LNCAP (cell line): ENCODE data around the gene TGFBR3L.
A peak's percentile ranks its signal among the peaks of the same experiment; 100 is the strongest.

ENCODE experiments used
- TF ChIP-seq, protein P1 (sequence below): fragments of 450-650 bp; IDR thresholded peaks from 2 replicates; pipeline ENCODE4 v1.5.1; 2017; ENCODE audit warnings: mild to moderate bottlenecking

Gene TGFBR3L

DNA sequence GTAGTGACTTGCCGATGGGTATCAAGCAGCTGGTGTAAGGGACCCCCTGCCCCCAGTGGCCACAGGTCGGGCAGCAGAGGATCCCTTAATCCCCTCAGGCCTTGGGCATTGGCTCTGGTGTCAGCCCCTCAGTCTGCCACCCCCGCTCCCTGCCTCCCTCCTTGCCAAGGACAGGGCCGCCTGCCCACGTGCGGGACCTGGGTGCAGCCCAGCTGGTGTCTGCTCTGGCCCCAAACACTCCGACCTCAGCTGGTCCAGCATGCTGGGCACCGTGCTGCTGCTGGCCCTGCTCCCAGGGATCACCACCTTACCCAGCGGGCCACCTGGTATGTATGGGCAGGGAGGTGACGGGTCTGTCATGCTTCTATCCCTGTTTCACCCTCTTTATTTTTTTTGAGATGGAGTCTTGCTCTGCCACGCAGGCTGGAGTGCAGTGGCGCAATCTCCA, at the start of gene TGFBR3L:
Gene TGFBR3L, plus strand, starts transcription at position 233 of the 448 bp plus-strand sequence.
- TF ChIP-seq, protein P1, sequence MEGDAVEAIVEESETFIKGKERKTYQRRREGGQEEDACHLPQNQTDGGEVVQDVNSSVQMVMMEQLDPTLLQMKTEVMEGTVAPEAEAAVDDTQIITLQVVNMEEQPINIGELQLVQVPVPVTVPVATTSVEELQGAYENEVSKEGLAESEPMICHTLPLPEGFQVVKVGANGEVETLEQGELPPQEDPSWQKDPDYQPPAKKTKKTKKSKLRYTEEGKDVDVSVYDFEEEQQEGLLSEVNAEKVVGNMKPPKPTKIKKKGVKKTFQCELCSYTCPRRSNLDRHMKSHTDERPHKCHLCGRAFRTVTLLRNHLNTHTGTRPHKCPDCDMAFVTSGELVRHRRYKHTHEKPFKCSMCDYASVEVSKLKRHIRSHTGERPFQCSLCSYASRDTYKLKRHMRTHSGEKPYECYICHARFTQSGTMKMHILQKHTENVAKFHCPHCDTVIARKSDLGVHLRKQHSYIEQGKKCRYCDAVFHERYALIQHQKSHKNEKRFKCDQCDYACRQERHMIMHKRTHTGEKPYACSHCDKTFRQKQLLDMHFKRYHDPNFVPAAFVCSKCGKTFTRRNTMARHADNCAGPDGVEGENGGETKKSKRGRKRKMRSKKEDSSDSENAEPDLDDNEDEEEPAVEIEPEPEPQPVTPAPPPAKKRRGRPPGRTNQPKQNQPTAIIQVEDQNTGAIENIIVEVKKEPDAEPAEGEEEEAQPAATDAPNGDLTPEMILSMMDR = no peak

DNA sequence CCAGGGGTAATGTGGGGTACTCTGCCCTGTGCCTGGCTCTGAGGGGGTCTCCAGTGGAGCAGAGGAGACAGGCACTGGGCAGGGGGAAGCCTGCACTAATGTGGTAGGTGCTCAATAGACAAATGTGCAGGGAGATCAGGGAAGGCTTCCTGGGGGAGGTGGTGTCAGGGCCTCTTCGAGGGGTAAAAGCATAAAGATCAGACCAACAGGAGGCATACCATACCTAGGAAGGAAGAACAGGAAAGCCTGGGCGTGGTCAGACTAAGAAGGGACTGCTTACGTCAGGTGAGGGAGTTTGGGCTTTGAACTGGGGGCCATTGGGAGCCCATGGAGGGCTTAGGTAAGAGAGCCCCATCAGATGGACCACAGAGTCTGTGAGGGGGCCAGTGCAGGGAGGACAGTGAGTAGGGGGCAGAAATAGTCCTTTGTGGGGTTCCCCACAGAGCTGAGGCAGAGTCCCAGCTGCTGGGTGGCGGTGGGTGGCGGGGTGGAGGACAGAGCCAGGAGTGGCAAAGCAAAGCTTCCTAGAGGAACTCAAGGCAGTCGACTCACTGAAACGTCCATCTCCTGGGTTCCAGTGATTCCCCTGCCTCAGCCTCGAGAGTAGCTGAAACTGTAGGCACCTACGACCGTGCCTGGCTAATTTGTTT, 49.2 kb upstream of the TGFBR3L start:
- TF ChIP-seq, protein P1 = no peak

DNA sequence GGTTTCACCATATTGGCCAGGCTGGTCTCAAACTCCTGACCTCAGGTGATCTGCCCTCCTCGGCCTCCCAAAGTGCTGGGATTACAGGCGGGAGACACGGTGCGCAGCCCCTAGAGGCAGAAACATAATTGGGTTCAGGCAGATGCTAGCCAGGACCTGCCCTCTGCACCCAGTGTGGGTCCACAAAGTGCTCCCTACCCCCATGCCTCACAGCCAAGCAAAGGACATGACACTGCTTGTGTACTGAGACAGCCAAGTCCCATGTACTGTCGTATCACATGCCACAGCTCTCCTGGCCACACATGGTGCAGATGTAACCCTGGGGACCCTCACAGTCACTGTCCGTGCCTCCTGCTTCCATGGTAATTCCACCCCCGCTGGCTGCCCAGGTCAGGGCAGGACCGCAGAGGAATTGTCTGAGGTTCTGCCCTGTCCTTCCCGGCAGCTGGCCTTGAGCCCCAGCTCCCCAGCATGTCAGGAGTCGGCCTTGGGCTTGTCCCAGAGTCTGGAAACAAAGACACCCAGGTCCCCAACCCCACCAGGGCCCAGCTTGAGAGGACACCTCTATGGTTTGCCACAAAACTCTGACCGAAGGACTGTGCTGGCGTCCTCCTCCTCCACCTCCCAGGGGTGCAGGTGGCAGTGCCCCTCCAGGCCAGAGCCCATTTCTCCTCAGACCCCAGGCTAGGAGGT, 48.1 kb upstream of the TGFBR3L start:
- TF ChIP-seq, protein P1 = no peak

DNA sequence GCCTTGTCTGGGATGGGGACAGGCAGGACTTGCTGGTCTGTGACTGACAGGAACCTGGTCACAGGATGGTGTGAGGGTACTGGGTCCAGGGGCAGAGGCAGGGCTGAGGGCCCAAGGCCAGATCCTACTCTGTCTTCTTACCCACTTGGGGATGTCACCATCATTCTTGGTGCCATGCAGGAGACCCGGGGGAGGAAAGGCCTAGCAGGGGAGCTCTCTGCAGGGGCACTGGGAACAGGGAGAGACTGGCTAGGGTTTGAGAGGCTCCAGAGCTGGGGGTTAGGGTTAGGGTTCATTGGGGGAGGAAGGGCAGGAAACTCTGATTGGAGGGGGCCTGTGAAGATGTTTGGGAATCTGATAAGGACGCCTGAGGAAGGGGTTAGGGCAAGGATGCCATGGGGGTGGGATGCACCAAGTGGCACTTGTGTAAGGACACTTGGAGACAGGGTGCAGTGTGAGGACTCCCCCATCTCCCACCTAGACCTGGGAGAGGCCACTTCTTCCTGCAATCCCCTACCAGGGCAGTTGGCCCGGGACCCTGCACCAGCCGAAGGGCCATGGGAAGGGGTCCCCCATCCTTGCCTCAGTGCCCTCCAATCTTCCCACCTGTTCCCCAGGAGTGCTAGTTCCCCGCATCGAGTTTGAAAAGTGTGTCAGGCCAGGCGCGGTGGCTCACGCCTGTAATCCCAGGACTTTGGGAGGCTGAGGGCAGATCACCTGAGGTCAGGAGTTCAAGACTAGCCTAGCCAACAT, 47.4 kb upstream of the TGFBR3L start:
- TF ChIP-seq, protein P1 = no peak

DNA sequence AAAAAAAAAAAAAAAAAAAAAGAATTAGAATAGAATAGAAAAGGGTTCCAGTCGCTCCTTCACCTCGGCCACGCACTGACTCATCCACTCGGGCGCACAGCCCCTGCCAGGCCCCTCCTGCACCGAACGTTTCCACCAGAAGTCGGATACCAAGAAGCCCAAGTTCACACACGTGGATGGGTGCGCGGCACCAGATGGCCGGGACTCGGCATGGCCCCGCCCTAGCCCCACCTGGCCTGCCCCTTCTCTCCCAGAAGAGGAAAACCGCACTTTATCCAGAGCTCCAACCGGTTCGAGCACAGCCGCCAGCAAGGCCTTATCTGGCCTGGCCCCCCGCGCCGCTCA, 46.3 kb upstream of the TGFBR3L start:
- TF ChIP-seq, protein P1 = no peak

DNA sequence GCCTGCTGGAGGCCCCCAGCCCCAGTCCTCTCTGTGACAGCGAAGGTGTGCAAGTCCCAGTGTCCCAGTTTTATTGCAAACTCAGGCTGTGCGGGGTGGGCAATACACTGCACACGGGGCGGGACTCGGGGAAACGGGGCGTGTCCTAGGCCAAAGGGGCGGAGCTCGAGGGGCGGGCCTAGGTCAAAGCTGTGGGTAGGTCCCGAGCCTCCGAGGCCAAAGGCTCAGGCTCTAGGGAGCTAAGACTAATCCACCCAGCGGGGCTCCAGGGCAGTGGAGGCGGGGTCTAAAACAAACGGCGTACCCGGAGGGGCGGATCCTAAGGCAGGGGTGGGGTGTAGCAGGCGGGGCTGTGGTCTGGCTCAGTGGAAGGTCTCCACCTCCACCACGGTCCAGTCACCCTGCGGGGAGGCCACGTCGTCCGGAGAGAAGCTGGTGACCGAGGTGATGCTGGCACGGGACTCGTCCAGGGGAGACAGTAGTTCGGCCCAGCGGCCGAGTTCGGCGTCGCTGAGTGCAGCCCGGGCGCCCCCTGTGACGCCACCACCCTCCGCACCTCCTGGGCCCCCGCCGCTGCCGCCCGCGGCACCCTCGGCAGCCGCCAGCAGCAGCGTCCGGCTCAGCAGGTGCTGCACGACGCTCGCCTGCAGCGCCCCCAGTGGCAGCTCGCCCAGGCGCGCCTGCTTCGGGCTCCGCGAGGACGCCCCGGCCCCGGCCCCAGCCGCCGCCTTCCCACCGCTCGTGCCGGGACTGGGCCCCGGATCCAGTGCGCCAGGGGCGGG, 45.8 kb upstream of the TGFBR3L start:
- TF ChIP-seq, protein P1 = peak; percentile 67

DNA sequence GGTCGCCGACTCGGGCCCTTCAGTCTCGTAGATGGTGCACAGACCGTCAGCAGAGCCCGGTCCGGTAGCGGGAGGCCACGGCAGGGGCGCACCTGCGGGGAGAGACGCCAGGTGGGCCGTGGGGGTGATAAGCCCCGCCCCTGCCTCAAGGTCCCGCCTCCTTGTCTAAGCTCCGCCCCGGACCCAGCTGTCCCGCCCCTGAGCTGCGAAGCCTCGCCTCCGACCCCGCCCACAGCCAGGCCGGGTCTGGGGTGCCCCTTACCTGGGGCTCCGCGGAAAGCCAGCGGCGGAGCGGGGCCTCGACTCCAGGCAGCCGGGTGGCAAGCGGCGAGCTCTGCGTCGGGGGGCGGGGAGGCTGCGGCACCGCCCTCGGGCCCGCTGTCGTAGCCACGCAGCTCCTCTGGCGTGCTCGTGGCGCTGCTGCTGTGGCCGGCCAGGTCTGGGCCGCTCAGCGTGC, 45.1 kb upstream of the TGFBR3L start:
- TF ChIP-seq, protein P1 = no peak
